ENCODE measurements around the gene KIF18A.
A peak's percentile ranks its signal among the peaks of the same experiment; 100 is the strongest.

KIF18A gene

DNA sequence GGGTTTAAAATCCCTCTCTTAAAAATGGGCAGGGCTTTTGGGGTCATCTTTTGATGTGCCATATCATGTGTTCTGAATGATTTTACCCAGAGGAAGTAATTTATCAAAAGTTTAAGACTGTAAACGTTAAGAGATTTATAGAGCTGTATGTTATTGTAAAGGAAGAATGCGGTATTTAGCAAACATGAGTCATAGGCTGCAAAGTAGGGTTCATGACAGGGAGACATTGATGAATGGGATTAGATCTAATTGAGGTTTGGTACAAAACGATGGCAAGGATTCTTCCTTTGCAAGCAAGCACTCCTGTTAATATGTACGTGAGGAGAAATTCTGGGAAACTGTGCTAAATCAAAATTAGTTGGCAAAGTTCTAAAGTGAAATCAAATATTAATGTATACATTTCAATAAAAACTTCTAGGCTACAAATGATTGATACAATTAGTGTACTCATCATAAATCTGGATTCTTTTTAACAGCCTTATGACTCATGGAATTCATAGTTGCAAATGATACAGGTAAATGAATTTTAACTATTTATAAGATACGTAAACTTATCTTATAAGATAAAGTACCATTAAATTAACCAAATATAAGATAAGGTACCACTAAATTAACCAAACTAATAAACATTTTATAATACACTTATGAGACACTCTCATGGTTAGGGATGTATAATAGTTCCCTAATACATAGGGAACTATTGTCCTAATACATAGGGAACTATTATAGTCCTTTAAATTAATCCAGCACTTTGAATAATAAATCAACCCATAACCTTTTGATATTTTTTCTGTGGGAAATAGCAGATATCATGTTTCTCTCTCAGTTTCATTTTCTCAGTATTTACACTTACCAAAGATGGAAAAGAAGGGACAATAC lies 58.4 kb downstream of the KIF18A start:
- in situ Hi-C loops (cut with MboI; ENCODE audit: low sequenced_read_pairs) = no loop called here
- Histone ChIP-seq H3K4me1 (peaks cover 14% of the 10 kb centered on the region), H3K9me3 (no peaks in the 10 kb centered on the region), H3K4me3 (no peak overlapping the region), H3K27me3 (ENCODE audit: low read depth) (no peaks in the 10 kb centered on the region), H3K36me3 (replicated peaks) (no peaks in the 10 kb centered on the region; the same call in 1 of the 2 replicates)
- DNase-seq (ENCODE audit: low spot score in 2 of 2) = peak in 1 of 2 experiments; percentile 77

DNA sequence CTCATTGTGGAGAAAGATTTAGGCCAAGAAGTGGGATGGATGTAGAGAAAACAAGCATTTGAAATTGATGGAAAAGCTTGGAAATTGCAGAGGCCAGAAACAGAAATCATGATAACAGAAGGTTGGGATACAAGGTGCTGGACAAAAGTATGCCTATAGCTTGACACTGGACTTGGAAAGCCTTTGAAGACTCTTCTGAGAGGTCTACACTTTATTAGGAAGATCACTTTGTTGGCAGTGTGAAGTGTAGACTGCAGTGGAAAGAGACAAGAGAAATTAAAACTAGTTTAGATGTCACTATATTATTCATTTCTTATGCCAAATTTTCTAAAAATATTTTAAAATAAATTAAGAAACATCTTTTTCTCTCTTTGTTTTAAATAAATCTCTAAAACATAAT lies 59.1 kb downstream of the KIF18A start:
- in situ Hi-C loops (cut with MboI; ENCODE audit: low sequenced_read_pairs) = no loop called here
- no peak overlapping the region for H3K4me3 ChIP-seq

DNA sequence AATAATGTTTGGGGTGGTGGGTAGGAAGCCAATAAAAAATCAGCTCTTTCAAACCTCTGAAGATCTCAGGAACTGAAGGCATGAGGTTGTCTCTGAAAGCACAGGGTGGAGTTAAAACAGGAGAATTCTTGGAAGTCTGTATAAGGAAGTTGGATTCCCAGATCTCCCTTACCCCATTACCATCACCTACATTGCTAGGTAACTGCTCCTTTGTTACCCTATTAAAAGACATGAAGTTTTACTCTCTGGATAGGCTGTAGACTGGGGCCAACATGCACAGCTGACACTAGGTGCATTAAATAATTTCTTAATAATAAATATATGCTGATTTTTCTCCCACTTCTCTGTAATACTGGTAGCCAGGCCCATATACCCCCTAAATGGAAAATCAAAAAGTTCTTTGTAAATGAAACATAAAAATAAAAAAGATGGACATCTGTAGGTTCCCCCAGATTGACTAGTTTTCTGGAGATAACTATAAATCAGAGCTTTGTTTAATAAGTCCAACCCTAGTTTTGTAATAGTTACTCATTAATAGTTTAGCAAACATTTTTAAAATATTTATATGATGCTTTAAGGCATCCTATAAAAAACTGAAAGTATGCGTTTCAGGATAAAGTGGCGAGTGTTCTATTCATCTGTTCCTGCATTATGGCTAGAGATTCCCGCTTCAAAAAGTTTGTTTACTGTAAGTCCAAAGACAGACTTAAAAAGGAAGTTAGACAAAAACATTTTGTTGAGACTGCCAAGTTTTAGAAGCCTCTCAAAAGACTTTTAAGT lies 63.8 kb downstream of the KIF18A start:
- H3K9me3 ChIP-seq = no peaks in the 10 kb centered on the region
- no peak for DNase-seq (ENCODE audit: low spot score in 2 of 2)
- peaks cover 8% of the 10 kb centered on the region for H3K4me1 ChIP-seq
- H3K4me3 ChIP-seq = no peak overlapping the region
- no peaks in the 10 kb centered on the region; the same call in none of the 2 replicates for H3K36me3 ChIP-seq (replicated peaks)
- in situ Hi-C loops (cut with MboI; ENCODE audit: low sequenced_read_pairs) = no loop called here
- H3K27me3 ChIP-seq (ENCODE audit: low read depth) = no peaks in the 10 kb centered on the region

More for the DNA sequence above, 59.1 kb downstream of the KIF18A start:
- Histone ChIP-seq H3K9me3 (no peaks in the 10 kb centered on the region), H3K36me3 (replicated peaks) (no peaks in the 10 kb centered on the region; the same call in 1 of the 2 replicates), H3K4me1 (peaks cover 14% of the 10 kb centered on the region), H3K27me3 (ENCODE audit: low read depth) (no peaks in the 10 kb centered on the region)
- no peak for DNase-seq (ENCODE audit: low spot score in 2 of 2)

DNA sequence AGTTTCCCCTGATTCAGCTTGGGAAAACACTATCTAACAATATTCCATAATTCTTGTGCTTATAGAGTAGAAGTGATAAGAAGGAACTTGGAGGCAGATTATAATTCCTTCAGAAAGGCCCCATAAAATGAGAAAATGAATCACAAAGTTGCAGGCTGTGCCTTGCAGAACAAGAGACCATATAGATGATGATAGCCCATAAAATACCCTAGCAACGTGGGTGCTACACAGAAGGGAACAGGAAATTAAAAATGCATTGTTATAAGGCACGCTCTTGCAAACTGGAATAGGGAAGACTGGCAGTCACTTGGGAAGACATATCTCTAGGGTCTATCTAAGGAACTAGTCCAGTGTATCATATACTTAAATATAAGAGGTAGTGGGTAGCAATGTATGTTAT lies 67.6 kb downstream of the KIF18A start:
- H3K4me1 ChIP-seq = no peaks in the 10 kb centered on the region
- DNase-seq (ENCODE audit: low spot score in 2 of 2) = no peak
- no peak overlapping the region for H3K4me3 ChIP-seq
- peaks cover 18% of the 10 kb centered on the region for H3K36me3 ChIP-seq (replicated peaks)
- in situ Hi-C loops (cut with MboI; ENCODE audit: low sequenced_read_pairs) = no loop called here
- no peaks in the 10 kb centered on the region for H3K9me3 ChIP-seq
- H3K27me3 ChIP-seq (ENCODE audit: low read depth) = no peaks in the 10 kb centered on the region

DNA sequence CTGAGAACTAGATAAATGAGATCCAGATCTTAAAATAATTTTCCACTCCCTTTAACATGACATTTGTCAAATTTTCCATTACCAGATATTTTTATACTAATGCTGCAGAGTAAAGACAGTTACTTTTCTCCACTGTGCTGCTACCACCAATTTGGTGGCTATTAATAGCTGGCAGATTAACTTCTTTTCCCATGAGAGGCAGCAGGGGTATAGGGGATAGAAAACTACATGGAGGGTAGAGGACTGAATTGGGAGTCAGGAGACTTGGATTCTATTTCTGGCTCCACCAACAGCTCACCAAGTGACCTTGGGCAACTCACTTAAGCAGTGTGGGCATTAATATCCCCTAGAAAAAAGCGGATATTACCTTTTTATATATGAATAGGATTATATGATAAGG lies 69.2 kb downstream of the KIF18A start:
- in situ Hi-C loops (cut with MboI; ENCODE audit: low sequenced_read_pairs) = no loop called here
- H3K27me3 ChIP-seq (ENCODE audit: low read depth) = no peaks in the 10 kb centered on the region
- H3K4me1 ChIP-seq = no peaks in the 10 kb centered on the region
- peaks cover 18% of the 10 kb centered on the region for H3K36me3 ChIP-seq (replicated peaks)
- H3K9me3 ChIP-seq = no peaks in the 10 kb centered on the region
- DNase-seq (ENCODE audit: low spot score in 2 of 2) = no peak
- no peak overlapping the region for H3K4me3 ChIP-seq

DNA sequence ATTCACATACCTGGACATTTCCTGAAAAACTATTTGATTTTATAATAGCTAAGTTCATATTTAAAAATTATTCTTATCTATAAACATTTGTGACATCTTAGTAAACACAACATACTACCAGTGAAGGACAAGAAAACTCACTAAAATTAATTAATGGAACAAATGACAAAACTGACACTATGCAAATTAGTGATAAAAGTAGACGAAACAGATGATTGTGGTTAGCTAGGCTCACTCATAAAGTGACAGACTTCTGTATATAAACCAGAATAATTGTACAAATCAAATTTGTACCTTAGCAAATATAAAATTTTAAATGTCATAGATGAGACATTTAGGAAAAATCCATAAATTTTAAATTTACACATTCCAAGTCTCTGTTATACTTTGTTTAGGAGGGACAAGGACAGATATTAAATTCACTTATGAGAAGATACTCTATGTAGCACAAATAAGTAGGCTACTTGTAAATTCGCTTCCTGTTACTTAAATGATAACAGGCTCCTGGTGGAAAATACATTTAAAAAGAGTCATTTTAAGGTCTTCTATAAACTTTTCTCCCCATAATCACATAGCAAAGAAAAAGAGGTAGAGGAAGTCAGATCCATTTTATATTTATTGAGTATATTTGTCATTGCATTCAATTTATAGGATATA lies 81.2 kb downstream of the KIF18A start:
- H3K9me3 ChIP-seq = no peaks in the 10 kb centered on the region
- no peak overlapping the region for H3K4me3 ChIP-seq
- H3K27me3 ChIP-seq (ENCODE audit: low read depth) = no peaks in the 10 kb centered on the region
- in situ Hi-C loops (cut with MboI; ENCODE audit: low sequenced_read_pairs) = no loop called here
- no peak for DNase-seq (ENCODE audit: low spot score in 2 of 2)
- H3K36me3 ChIP-seq (replicated peaks) = peaks cover 13% of the 10 kb centered on the region
- no peaks in the 10 kb centered on the region for H3K4me1 ChIP-seq

DNA sequence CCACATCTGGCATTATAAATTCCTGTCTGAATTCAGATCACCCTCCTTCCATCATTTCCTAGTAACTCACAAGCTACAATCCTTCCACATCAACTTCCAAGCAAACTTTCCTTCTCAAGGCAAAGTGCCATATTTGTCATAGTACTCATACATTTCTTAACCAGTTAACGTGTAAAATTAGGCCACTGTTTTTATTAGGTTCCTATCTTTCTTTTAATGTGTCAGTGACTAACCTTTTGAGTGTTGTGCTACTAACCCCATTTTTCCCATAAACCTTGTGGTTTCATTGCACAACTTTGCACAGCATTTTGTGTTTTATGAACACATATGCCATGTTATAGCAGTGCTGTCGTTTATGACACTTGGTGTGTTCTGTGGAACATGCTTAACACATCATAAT lies 90.1 kb downstream of the KIF18A start:
- in situ Hi-C loops (cut with MboI; ENCODE audit: low sequenced_read_pairs) = no loop called here

GRCh38 chr11:28011813-28012212 lies 96.1 kb downstream of the KIF18A start:
- no peaks in the 10 kb centered on the region for H3K27me3 ChIP-seq (ENCODE audit: low read depth)
- no peaks in the 10 kb centered on the region for H3K4me1 ChIP-seq
- DNase-seq (ENCODE audit: low spot score in 2 of 2) = no peak
- no peaks in the 10 kb centered on the region for H3K9me3 ChIP-seq
- no peaks in the 10 kb centered on the region for H3K36me3 ChIP-seq (replicated peaks)
- H3K4me3 ChIP-seq = no peak overlapping the region
- in situ Hi-C loops (cut with MboI; ENCODE audit: low sequenced_read_pairs) = no loop called here

More for the DNA sequence above, 90.1 kb downstream of the KIF18A start:
- Histone ChIP-seq H3K4me1 (no peaks in the 10 kb centered on the region), H3K36me3 (replicated peaks) (peaks cover 5% of the 10 kb centered on the region), H3K4me3 (no peak overlapping the region), H3K9me3 (no peaks in the 10 kb centered on the region), H3K27me3 (ENCODE audit: low read depth) (no peaks in the 10 kb centered on the region)
- no peak for DNase-seq (ENCODE audit: low spot score in 2 of 2)

DNA sequence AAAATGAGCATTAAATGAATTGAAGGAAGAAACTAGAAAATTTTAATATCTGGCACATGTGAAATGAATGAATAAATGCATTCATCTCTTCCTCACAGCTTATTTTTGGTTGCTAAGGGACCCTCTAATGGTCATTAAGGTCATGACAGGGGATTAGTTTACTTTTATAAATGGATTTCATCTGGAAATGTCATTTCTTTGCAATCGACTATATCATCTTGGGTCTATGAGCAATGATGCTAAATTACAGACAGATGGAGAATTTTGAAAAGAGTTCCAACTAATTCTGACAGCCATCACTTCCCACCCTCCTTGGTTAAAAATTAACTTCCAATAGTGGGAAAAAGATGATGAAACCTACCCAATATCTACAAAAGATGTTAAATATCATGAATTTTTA lies 98.0 kb downstream of the KIF18A start:
- in situ Hi-C loops (cut with MboI; ENCODE audit: low sequenced_read_pairs) = no loop called here
- H3K9me3 ChIP-seq = no peaks in the 10 kb centered on the region
- no peak for DNase-seq (ENCODE audit: low spot score in 2 of 2)
- no peaks in the 10 kb centered on the region for H3K27me3 ChIP-seq (ENCODE audit: low read depth)
- no peaks in the 10 kb centered on the region for H3K36me3 ChIP-seq (replicated peaks)
- H3K4me1 ChIP-seq = no peaks in the 10 kb centered on the region
- H3K4me3 ChIP-seq = no peak overlapping the region

DNA sequence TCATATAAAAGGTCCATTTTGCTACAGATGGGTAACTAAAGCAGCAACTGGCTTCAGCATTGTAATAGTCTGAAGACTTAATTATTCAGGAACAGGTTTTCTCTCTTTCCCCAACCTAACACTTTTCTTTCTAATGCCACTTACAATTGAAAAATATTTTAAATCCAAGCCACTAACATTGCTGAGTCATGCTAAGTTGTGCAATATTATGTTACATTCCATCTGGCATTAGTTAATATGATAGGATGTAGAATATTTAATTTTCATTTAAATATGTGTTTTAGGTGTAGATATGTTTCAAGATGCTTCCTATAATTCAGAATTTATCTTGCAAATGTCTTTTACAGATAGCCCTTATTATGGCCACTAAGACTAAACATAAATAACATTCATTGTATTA lies 98.6 kb downstream of the KIF18A start:
- no peaks in the 10 kb centered on the region for H3K36me3 ChIP-seq (replicated peaks)
- no peak for DNase-seq (ENCODE audit: low spot score in 2 of 2)
- in situ Hi-C loops (cut with MboI; ENCODE audit: low sequenced_read_pairs) = no loop called here
- H3K4me3 ChIP-seq = no peak overlapping the region
- no peaks in the 10 kb centered on the region for H3K27me3 ChIP-seq (ENCODE audit: low read depth)
- no peaks in the 10 kb centered on the region for H3K4me1 ChIP-seq
- H3K9me3 ChIP-seq = no peaks in the 10 kb centered on the region

DNA sequence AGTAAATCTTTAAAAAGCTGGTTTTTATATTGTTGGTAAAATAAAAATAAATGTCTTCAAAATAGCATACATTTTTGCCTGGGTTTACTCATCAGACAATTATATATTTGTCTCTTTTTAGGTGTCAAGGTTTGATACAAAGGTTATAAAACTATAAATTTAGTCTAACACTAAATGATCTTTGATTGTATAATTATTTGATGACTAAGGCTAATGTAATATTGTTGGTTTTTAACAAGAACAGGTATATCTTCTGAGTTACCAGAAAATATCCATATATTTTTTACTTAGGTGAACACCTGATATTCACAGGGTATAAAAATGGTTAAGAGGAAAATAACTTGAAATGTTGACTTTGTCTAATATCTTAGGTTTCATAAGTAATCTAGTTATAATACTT lies 104.3 kb downstream of the KIF18A start:
- H3K36me3 ChIP-seq (replicated peaks) = no peaks in the 10 kb centered on the region
- H3K4me1 ChIP-seq = no peaks in the 10 kb centered on the region
- H3K27me3 ChIP-seq (ENCODE audit: low read depth) = no peaks in the 10 kb centered on the region
- DNase-seq (ENCODE audit: low spot score in 2 of 2) = no peak
- H3K4me3 ChIP-seq = no peak overlapping the region
- in situ Hi-C loops (cut with MboI; ENCODE audit: low sequenced_read_pairs) = no loop called here
- H3K9me3 ChIP-seq = peaks cover 4% of the 10 kb centered on the region; the same call in 1 of the 2 replicates

DNA sequence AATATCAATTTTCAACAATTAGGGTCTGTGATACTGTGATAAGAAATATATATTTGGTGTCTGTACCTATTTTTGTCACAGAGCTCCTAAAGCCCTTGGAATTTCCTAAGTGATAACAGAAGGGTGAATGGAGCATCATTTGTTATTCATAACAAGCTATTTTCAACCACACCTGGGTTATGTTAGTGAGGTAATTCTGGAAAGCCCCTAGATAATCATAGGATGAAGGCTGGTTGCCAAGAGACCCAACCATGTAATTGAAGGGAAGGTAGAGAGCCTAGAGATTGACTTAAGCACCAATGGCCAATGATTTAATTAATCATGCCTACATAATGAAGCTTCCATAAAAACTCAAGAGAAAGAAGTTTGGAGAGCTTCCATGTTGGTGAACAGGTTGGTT lies 109.4 kb downstream of the KIF18A start:
- DNase-seq (ENCODE audit: low spot score in 2 of 2) = no peak
- Histone ChIP-seq H3K36me3 (replicated peaks) (no peaks in the 10 kb centered on the region), H3K9me3 (peaks cover 4% of the 10 kb centered on the region; the same call in 1 of the 2 replicates), H3K27me3 (ENCODE audit: low read depth) (no peaks in the 10 kb centered on the region), H3K4me3 (no peak overlapping the region), H3K4me1 (no peaks in the 10 kb centered on the region; the same call in 1 of the 2 replicates)
- in situ Hi-C loops (cut with MboI; ENCODE audit: low sequenced_read_pairs) = no loop called here

DNA sequence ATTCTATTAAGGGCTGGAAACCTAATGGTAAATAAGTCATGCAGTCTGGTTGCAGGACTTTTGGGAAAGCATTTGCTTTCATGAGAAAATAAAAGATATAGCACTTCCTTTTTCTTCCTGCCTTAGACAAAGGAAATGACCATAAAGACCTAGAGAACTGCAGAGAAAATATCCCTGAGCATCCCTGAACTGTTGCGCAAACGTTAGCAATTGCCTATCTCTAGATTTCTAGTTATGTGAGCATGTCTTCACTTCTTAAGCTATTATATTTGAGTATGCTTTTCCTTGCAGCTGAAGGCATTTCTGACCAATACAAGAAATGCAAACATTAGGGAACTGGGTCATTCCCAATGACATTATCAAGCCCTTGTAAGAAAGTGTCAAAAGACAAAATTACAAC lies 110.6 kb downstream of the KIF18A start:
- in situ Hi-C loops (cut with MboI; ENCODE audit: low sequenced_read_pairs) = no loop called here
- H3K4me3 ChIP-seq = no peak overlapping the region
- H3K27me3 ChIP-seq (ENCODE audit: low read depth) = no peaks in the 10 kb centered on the region
- no peaks in the 10 kb centered on the region; the same call in 1 of the 2 replicates for H3K4me1 ChIP-seq
- H3K9me3 ChIP-seq = peaks cover 4% of the 10 kb centered on the region; the same call in 1 of the 2 replicates
- no peaks in the 10 kb centered on the region for H3K36me3 ChIP-seq (replicated peaks)
- DNase-seq (ENCODE audit: low spot score in 2 of 2) = no peak

All from HAP-1 (cell line).